Smooth muscle cell (in vitro differentiated cells): ENCODE data around the gene RNLS. TPM values are rescaled to one million over a fixed set of nuclear protein-coding genes. Genes with fewer than 3 reads are reported as not detected.

Experiments
- DNase-seq: peaks from one replicate; lab custom pipeline; 2025; ENCODE audit not compliant: unreplicated experiment; lab: John Stamatoyannopoulos, UW
- H2AFZ ChIP-seq: fragments of 200-600 bp; sonication (generic); 2 replicates; pipeline ENCODE4 v1.6.0; 2016; ENCODE audit warnings: antibody characterized with exemption, low read depth, mild to moderate bottlenecking
- H3F3A ChIP-seq: fragments of 200-600 bp; sonication (generic); 2 replicates; pipeline ENCODE4 v1.6.0; 2017; ENCODE audit warnings: antibody characterized with exemption, low read depth
- H3K27ac ChIP-seq: fragments of 200-600 bp; sonication (generic); 2 replicates; pipeline ENCODE4 v1.5.1; 2016; ENCODE audit warnings: low read depth, mild to moderate bottlenecking
- H3K27me3 ChIP-seq: fragments of 200-600 bp; sonication (generic); 2 replicates; pipeline ENCODE4 v1.6.1; 2016; ENCODE audit warnings: low read depth, mild to moderate bottlenecking
- H3K36me3 ChIP-seq: fragments of 200-600 bp; sonication (generic); 2 replicates; pipeline ENCODE4 v1.5.1; 2016; ENCODE audit warnings: low read depth
- H3K4me1 ChIP-seq: fragments of 200-600 bp; sonication (generic); 2 replicates; pipeline ENCODE4 v1.5.1; 2016; ENCODE audit warnings: low read depth
- H3K4me2 ChIP-seq: fragments of 200-600 bp; sonication (generic); 2 replicates; pipeline ENCODE4 v1.6.0; 2016; ENCODE audit warnings: mild to moderate bottlenecking
- H3K4me3 ChIP-seq: fragments of 200-600 bp; sonication (generic); 2 replicates; pipeline ENCODE4 v1.5.1; 2016; ENCODE audit warnings: mild to moderate bottlenecking
- H3K79me2 ChIP-seq: fragments of 200-600 bp; sonication (generic); 2 replicates; pipeline ENCODE4 v1.6.0; 2016; ENCODE audit warnings: low read depth, mild to moderate bottlenecking
- H3K9ac ChIP-seq: fragments of 200-600 bp; sonication (generic); 2 replicates; pipeline ENCODE4 v1.6.0; 2016; ENCODE audit warnings: low read depth
- H3K9me3 ChIP-seq: fragments of 200-600 bp; sonication (generic); replicated peaks from 2 replicates; pipeline ENCODE4 v1.5.1; 2016; ENCODE audit warnings: low read depth
- H4K20me1 ChIP-seq: fragments of 200-600 bp; sonication (generic); 2 replicates; pipeline ENCODE4 v1.6.0; 2016; ENCODE audit warnings: low read depth
- CTCF ChIP-seq: fragments of 200-600 bp; sonication (generic); IDR thresholded peaks from 2 replicates; pipeline ENCODE4 v1.5.1; 2017; ENCODE audit warnings: borderline replicate concordance, mild to moderate bottlenecking, antibody characterized with exemption; ENCODE audit not compliant: insufficient read depth, poor library complexity, severe bottlenecking
- WGBS: methylation state at CpG from one replicate; pipeline ENCODE4 v1.1.7; 2016; ENCODE audit warnings: low lambda C conversion rate; 5-methylcytosine and 5-hydroxymethylcytosine counted together
- polyA plus RNA-seq: library from polyadenylated mRNA; unstranded; fragments of >200 nt; fragmentation: Nextera tagmentation; extraction: Ambion mirVana; gene quantifications from 2 replicates; pipeline ENCODE4 v1.2.1, GENCODE V29; 2016
- total RNA-seq: library from RNA; depleted of rRNA; stranded (reverse); fragments of >200 nt; gene quantifications from 2 replicates; pipeline ENCODE4 v1.2.3, GENCODE V29; 2014

Gene RNLS
- total and polyA plus RNA-seq, 2 experiments from 2014 or later: 4.8 to 11.2 TPM

GRCh38 chr10:88379575-88379974 is 203.5 kb downstream of the RNLS start:
- Histone ChIP-seq H3K27ac (no peak overlapping the region), H3K27me3 (peaks cover 13% of the 10 kb centered on the region), H3K4me3 (no peak overlapping the region), H3K36me3 (no peaks in the 10 kb centered on the region), H3K4me1 (no peaks in the 10 kb centered on the region), H3K4me2 (no peak overlapping the region), H3F3A (no peaks in the 10 kb centered on the region), H4K20me1 (no peaks in the 10 kb centered on the region), H3K9ac (no peak overlapping the region), H2AFZ (no peak overlapping the region), H3K79me2 (no peaks in the 10 kb centered on the region), H3K9me3 (no peaks in the 10 kb centered on the region)
- no peak for TF ChIP-seq CTCF
- DNase-seq: no peak
- WGBS: 96% methylated on average over 2 of the region's 2 CpGs

GRCh38 chr10:88377510-88377909 is 205.6 kb downstream of the RNLS start:
- H3K4me2 ChIP-seq: no peak overlapping the region
- no peaks in the 10 kb centered on the region for H3K4me1 ChIP-seq
- DNase-seq: no peak
- H3K9me3 ChIP-seq: no peaks in the 10 kb centered on the region
- 89% methylated on average over 1 of the region's 1 CpG for WGBS
- no peaks in the 10 kb centered on the region for H3K36me3 ChIP-seq
- no peak overlapping the region for H3K4me3 ChIP-seq
- no peak for TF ChIP-seq CTCF
- no peak overlapping the region for H3K27ac ChIP-seq
- no peaks in the 10 kb centered on the region for H3K79me2 ChIP-seq
- peaks cover 23% of the 10 kb centered on the region for H3K27me3 ChIP-seq
- H3K9ac ChIP-seq: no peak overlapping the region
- H4K20me1 ChIP-seq: no peaks in the 10 kb centered on the region
- H3F3A ChIP-seq: no peaks in the 10 kb centered on the region
- H2AFZ ChIP-seq: no peak overlapping the region

GRCh38 chr10:88374392-88375175 is 208.5 kb downstream of the RNLS start:
- Histone ChIP-seq H4K20me1 (no peaks in the 10 kb centered on the region), H3K36me3 (no peaks in the 10 kb centered on the region), H3K4me3 (no peak overlapping the region), H3K4me2 (no peak overlapping the region), H3K9ac (no peak overlapping the region), H3K27me3 (peaks cover 27% of the 10 kb centered on the region), H3F3A (no peaks in the 10 kb centered on the region), H3K9me3 (no peaks in the 10 kb centered on the region), H2AFZ (no peak overlapping the region), H3K4me1 (no peaks in the 10 kb centered on the region), H3K27ac (no peak overlapping the region), H3K79me2 (no peaks in the 10 kb centered on the region)
- DNase-seq: no peak
- 94% methylated on average over 4 of the region's 4 CpGs for WGBS
- TF ChIP-seq CTCF: no peak
